Measurements from ENCODE around the gene CLIP1. TPM values are rescaled to one million over a fixed set of nuclear protein-coding genes. Genes with fewer than 3 reads are reported as not detected.

The CLIP1 gene
- total RNA-seq, 1 experiment from 2014 or later = 62.2 TPM

DNA sequence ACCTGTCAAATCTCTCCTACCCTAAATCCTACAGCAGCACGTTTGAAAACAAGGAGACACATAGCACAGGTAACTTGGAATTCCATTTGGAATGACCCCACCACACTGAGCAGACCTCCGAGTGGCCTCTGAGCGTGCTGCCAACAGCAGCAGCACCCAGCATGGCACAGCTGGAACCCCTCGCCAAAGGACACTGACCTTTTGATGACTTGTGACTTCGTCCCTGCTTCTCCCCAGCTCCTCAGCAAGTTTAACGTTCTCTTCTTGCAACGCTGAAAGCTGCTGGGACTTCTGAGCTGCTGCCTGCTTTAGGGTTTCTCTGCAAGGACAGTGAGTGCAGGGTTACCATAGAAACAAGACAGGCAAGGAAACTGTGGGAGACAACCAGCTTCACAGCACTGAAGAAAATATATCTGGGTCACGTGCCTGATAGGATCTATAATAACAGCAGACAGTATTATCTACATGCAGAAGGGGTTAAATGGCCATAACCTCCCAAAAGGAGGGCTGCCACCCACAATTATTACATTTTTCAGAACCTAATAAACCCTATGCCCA is 112.8 kb downstream of the CLIP1 start:
- Histone ChIP-seq H3K27me3 (replicated peaks; ENCODE audit: insufficient read depth, low read depth, low read length, poor library complexity) (no peaks in the 10 kb centered on the region), H3K36me3 (ENCODE audit: insufficient read depth, low read length, poor library complexity, severe bottlenecking) (peaks cover 13% of the 10 kb centered on the region), H3K27ac (ENCODE audit: low read depth, low read length, poor library complexity, severe bottlenecking) (no peak overlapping the region), H3K9me3 (ENCODE audit: low read depth, low read length, poor library complexity, severe bottlenecking) (no peaks in the 10 kb centered on the region), H3K4me1 (ENCODE audit: insufficient read depth, low read length, poor library complexity, severe bottlenecking) (no peaks in the 10 kb centered on the region), H3K4me3 (ENCODE audit: low read depth, low read length, poor library complexity, severe bottlenecking) (no peak overlapping the region)
- no TSS peak for BruUV-seq (replicated peaks)
- ChIA-PET POLR2A (ENCODE audit: low non-redundant PET) (no interaction called here), CTCF (no interaction called here)
- TF ChIP-seq, protein P1, sequence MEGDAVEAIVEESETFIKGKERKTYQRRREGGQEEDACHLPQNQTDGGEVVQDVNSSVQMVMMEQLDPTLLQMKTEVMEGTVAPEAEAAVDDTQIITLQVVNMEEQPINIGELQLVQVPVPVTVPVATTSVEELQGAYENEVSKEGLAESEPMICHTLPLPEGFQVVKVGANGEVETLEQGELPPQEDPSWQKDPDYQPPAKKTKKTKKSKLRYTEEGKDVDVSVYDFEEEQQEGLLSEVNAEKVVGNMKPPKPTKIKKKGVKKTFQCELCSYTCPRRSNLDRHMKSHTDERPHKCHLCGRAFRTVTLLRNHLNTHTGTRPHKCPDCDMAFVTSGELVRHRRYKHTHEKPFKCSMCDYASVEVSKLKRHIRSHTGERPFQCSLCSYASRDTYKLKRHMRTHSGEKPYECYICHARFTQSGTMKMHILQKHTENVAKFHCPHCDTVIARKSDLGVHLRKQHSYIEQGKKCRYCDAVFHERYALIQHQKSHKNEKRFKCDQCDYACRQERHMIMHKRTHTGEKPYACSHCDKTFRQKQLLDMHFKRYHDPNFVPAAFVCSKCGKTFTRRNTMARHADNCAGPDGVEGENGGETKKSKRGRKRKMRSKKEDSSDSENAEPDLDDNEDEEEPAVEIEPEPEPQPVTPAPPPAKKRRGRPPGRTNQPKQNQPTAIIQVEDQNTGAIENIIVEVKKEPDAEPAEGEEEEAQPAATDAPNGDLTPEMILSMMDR (conservative IDR thresholded peaks at IDR 0.05; ENCODE audit: low read depth, low read length) = no peak
- no peak for TF ChIP-seq EZH2 (IDR thresholded peaks at IDR 0.05; ENCODE audit: borderline replicate concordance, low read depth, low read length, poor library complexity, severe bottlenecking)
- DNase-seq (ENCODE audit: low spot score) = no peak
- intact Hi-C loops (cut with micrococcal nuclease; ENCODE audit: unreplicated experiment) = no loop called here

DNA sequence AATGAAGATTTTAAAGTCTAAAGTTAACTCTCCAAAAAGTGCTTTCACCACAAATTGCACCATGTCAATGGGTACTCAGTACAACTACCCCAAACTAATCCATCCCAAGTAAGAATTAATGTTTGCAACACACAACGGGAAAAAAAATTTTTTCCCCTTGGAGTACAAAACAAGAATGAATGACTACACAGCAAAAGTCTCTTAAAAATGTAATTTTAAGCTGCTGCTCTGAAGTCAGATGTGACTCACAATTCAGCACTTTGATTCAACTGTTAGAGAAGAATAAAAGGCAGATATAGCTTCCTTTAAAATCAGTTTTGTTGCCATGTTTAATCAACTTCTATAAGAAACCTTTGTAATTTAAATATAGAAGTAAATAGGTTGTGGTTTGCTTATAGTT is 113.7 kb downstream of the CLIP1 start:
- Histone ChIP-seq H3K36me3 (ENCODE audit: insufficient read depth, low read length, poor library complexity, severe bottlenecking) (peaks cover 13% of the 10 kb centered on the region), H3K27ac (ENCODE audit: low read depth, low read length, poor library complexity, severe bottlenecking) (no peak overlapping the region), H3K4me1 (ENCODE audit: insufficient read depth, low read length, poor library complexity, severe bottlenecking) (no peaks in the 10 kb centered on the region), H3K27me3 (replicated peaks; ENCODE audit: insufficient read depth, low read depth, low read length, poor library complexity) (no peaks in the 10 kb centered on the region), H3K4me3 (ENCODE audit: low read depth, low read length, poor library complexity, severe bottlenecking) (no peak overlapping the region), H3K9me3 (ENCODE audit: low read depth, low read length, poor library complexity, severe bottlenecking) (no peaks in the 10 kb centered on the region)
- intact Hi-C loops (cut with micrococcal nuclease; ENCODE audit: unreplicated experiment) = no loop called here
- no peak for TF ChIP-seq EZH2 (IDR thresholded peaks at IDR 0.05; ENCODE audit: borderline replicate concordance, low read depth, low read length, poor library complexity, severe bottlenecking)
- TF ChIP-seq, protein P1 (conservative IDR thresholded peaks at IDR 0.05; ENCODE audit: low read depth, low read length) = no peak
- no TSS peak for BruUV-seq (replicated peaks)
- POLR2A ChIA-PET (ENCODE audit: low non-redundant PET) = no interaction called here
- CTCF ChIA-PET = no interaction called here
- no peak for DNase-seq (ENCODE audit: low spot score)

DNA sequence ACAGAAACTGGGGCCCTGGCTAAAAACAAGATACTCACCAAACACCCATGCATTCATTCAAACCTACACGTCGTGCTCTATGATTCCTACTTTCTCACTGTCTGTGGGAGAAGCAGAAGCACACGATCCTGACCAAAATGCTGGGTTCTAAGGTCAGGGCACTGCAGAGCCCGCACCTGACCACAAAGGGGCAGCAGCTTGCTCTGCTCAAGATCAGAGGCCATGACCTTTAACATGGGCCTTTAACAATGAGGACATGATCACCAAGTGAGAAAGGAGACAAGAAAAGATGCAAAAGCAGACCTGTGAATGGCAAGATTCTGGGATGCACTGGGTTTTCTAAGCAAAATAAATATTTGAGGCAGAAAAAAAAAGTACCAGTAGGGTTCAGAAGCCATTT is 116.1 kb downstream of the CLIP1 start:
- H3K4me3 ChIP-seq (ENCODE audit: low read depth, low read length, poor library complexity, severe bottlenecking) = no peak overlapping the region
- ChIA-PET CTCF (no interaction called here), POLR2A (ENCODE audit: low non-redundant PET) (no interaction called here)
- no peaks in the 10 kb centered on the region for H3K9me3 ChIP-seq (ENCODE audit: low read depth, low read length, poor library complexity, severe bottlenecking)
- H3K27me3 ChIP-seq (replicated peaks; ENCODE audit: insufficient read depth, low read depth, low read length, poor library complexity) = no peaks in the 10 kb centered on the region
- H3K27ac ChIP-seq (ENCODE audit: low read depth, low read length, poor library complexity, severe bottlenecking) = no peak overlapping the region
- intact Hi-C loops (cut with micrococcal nuclease; ENCODE audit: unreplicated experiment) = no loop called here
- BruUV-seq (replicated peaks) = no TSS peak
- TF ChIP-seq, protein P1 (conservative IDR thresholded peaks at IDR 0.05; ENCODE audit: low read depth, low read length) = no peak
- TF ChIP-seq EZH2 (IDR thresholded peaks at IDR 0.05; ENCODE audit: borderline replicate concordance, low read depth, low read length, poor library complexity, severe bottlenecking) = no peak
- peaks cover 13% of the 10 kb centered on the region for H3K36me3 ChIP-seq (ENCODE audit: insufficient read depth, low read length, poor library complexity, severe bottlenecking)
- H3K4me1 ChIP-seq (ENCODE audit: insufficient read depth, low read length, poor library complexity, severe bottlenecking) = no peaks in the 10 kb centered on the region
- no peak for DNase-seq (ENCODE audit: low spot score)

Measured in A673 (cell line).